BE2C (cell line): ENCODE measurements around the gene TBATA.

ENCODE experiments used
- DNase-seq: peaks from one replicate; pipeline ENCODE4 v3.0.0-alpha.2; 2020
- H3K27me3 ChIP-seq: fragments of 250-450 bp; sonication (Bioruptor Pico); 2 replicates; pipeline ENCODE4 v1.5.1; 2020; ENCODE audit warnings: mild to moderate bottlenecking
- H3K36me3 ChIP-seq: fragments of 250-450 bp; sonication (Bioruptor Pico); 2 replicates; pipeline ENCODE4 v1.5.1; 2020; ENCODE audit warnings: mild to moderate bottlenecking
- H3K4me1 ChIP-seq: fragments of 250-450 bp; sonication (Bioruptor Pico); 2 replicates; pipeline ENCODE4 v1.5.1; 2020
- H3K4me3 ChIP-seq: 2 replicates; pipeline ENCODE4 v1.5.1; 2011; ENCODE audit warnings: low read depth, low read length
- H3K9me3 ChIP-seq: fragments of 250-450 bp; sonication (Bioruptor Pico); 2 replicates; pipeline ENCODE4 v1.5.1; 2020
- TF ChIP-seq, protein P1 (sequence below): IDR thresholded peaks from 2 replicates; pipeline ENCODE4 v1.5.1; 2012; ENCODE audit warnings: mild to moderate bottlenecking, low read depth, low read length

TBATA gene

DNA sequence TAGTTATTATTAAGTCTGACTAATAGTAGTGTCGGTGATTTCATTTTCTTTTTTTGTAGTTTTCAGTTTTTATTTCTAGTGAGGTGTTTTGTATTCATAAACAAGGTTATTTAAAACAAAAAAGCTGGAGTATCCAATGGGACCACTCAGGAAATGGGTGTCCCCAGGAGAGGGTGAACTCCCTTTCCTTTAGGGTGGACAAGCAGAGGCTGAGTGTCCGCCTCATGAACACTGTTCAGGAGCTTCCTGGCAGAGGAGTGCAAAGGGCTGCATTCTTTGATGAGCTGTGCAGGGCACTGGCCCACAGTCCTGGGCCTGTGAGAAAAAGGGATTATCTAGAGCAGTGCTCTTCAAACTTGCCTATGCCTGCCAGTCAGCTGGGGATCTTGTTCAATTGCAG is 56.8 kb downstream of the TBATA start:
- Histone ChIP-seq H3K36me3 (no peaks in the 10 kb centered on the region), H3K9me3 (no peaks in the 10 kb centered on the region)
- TF ChIP-seq, protein P1, sequence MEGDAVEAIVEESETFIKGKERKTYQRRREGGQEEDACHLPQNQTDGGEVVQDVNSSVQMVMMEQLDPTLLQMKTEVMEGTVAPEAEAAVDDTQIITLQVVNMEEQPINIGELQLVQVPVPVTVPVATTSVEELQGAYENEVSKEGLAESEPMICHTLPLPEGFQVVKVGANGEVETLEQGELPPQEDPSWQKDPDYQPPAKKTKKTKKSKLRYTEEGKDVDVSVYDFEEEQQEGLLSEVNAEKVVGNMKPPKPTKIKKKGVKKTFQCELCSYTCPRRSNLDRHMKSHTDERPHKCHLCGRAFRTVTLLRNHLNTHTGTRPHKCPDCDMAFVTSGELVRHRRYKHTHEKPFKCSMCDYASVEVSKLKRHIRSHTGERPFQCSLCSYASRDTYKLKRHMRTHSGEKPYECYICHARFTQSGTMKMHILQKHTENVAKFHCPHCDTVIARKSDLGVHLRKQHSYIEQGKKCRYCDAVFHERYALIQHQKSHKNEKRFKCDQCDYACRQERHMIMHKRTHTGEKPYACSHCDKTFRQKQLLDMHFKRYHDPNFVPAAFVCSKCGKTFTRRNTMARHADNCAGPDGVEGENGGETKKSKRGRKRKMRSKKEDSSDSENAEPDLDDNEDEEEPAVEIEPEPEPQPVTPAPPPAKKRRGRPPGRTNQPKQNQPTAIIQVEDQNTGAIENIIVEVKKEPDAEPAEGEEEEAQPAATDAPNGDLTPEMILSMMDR: no peak

DNA sequence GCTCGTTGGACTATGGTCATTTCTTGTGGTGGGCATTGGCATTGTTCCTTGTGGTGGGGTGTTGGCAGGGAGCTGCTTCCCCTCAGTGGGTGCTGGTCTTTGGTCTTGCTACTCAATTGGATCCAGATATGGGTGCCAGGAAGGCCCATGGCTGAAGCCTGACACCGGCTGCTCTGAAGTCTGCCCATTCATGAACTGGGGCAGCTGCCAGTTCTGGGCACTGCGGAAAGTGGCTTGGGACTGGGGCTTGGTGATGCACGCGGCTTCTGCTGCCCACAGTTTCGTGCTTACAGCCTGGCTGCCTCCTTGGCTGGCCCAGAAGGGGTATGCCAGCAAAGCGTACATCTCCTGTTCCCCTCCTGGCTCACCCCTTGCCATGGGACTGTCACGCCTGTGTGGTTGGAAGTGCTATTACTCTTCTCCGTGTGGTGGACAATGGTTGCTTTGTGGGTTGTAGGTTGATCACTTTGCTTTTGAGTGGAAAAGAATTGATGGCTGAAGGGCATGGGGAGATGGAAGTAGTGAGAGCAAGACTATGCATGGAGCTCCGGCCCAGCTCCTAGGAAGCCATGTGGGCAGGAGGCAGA is 58.2 kb downstream of the TBATA start:
- H3K27me3 ChIP-seq: no peaks in the 10 kb centered on the region
- no peak for DNase-seq
- H3K36me3 ChIP-seq: no peaks in the 10 kb centered on the region
- no peak overlapping the region for H3K4me3 ChIP-seq
- H3K4me1 ChIP-seq: no peaks in the 10 kb centered on the region; the same call in 1 of the 2 replicates
- H3K9me3 ChIP-seq: no peaks in the 10 kb centered on the region
- TF ChIP-seq, protein P1: no peak

More for the DNA sequence above, 56.8 kb downstream of the TBATA start:
- Histone ChIP-seq H3K4me3 (no peak overlapping the region), H3K4me1 (no peaks in the 10 kb centered on the region; the same call in 1 of the 2 replicates), H3K27me3 (no peaks in the 10 kb centered on the region)
- DNase-seq: no peak

DNA sequence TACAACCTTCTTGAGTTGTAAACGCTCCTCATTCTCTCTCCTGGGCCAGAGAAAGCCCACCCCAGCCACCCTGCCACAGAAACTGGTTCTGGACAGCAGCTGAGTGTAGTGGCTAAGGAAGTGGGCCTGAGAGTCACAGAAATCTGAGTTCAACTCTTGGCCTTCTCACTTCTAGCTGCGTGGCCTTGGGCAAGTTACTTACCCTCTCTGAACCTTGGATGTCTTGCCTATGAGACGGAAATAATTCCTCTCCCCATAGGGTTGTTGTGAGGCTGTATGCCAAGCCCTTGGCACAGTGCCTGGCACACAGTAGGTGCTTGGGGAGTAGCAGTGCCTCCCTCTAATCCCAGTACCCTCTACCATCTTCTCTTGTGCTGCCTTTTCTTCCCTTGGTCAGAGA is 61.4 kb downstream of the TBATA start:
- Histone ChIP-seq H3K4me1 (no peaks in the 10 kb centered on the region), H3K9me3 (no peaks in the 10 kb centered on the region), H3K27me3 (no peaks in the 10 kb centered on the region), H3K4me3 (no peak overlapping the region), H3K36me3 (no peaks in the 10 kb centered on the region)
- no peak for DNase-seq
- TF ChIP-seq, protein P1: no peak

DNA sequence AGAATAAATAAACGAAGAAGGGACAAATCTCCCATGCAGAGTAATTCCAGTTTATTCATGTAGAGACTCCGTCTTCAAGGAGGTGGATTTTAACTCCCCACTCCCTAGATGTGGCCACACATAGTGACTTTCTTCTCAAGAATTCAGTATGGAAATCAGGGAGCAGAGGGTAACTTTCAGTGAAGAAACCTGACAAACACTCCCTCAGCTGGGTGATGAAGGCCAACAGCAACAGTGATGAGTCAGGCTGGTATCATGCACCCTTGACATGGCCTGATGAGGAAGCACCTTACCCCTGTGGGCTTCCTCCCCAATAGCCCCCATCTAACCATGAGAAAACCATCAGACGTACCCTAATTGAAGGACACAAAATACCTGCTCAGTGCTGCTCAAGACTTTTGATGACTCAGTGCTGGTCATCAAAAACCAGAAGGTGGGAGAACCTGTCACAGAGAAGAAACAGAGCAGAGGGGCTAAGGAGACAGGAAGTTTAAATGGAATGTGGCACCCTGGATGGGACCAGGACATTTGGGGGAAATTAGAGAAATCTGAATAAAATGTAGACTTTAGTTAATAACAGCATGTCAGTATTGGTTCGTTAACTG is 62.3 kb downstream of the TBATA start:
- H3K36me3 ChIP-seq: no peaks in the 10 kb centered on the region
- H3K4me3 ChIP-seq: no peak overlapping the region
- no peaks in the 10 kb centered on the region for H3K9me3 ChIP-seq
- DNase-seq: no peak
- H3K4me1 ChIP-seq: no peaks in the 10 kb centered on the region
- H3K27me3 ChIP-seq: no peaks in the 10 kb centered on the region
- TF ChIP-seq, protein P1: no peak
